ENCODE data around the gene PGAP6. TPM values are rescaled to one million over a fixed set of nuclear protein-coding genes. Genes with fewer than 3 reads are reported as not detected.

PGAP6 gene
- total and polyA plus RNA-seq, 4 donors = 38.0 to 100.0 (median 68.1) TPM

DNA sequence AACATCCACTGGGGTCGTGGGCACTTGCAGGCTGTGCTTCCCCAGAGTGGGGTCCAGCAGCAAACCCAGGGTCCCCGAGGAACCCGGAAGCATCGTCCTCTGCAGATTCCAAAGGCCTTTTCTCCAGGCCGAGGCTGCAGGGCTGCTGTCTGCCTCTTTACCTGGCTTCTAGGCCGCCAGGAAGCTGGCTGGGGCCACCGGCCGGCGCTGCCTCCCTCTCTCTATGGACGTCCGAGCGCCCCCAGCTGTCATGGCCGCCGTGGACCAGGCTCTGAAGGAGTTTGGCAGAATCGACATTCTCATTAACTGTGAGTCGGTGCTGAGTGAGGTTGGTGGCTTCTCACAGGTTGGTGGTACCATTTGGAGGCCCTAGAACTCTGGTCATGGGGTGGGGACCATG lies 25.5 kb upstream of the PGAP6 start:
- Histone ChIP-seq H3K4me1 (ENCODE audit: control insufficient read depth in 5 of 5, insufficient read depth in 5 of 5, low read length in 5 of 5) (no peaks in the 10 kb centered on the region), H3K9me3 (ENCODE audit: control insufficient read depth in 4 of 4, insufficient read depth in 3 of 4, low read length in 3 of 4) (no peaks in the 10 kb centered on the region), H3K36me3 (ENCODE audit: control insufficient read depth in 4 of 4, insufficient read depth in 4 of 4, low read length in 4 of 4) (peaks cover 0 to 21% (median 0%) of the 10 kb centered on the region in 4 donors), H3K9ac (ENCODE audit: insufficient read depth in 1 of 2, low read length in 2 of 2) (no peak overlapping the region), H3K27me3 (ENCODE audit: control insufficient read depth in 3 of 3, insufficient read depth in 3 of 3, low read length in 2 of 3) (no peaks in the 10 kb centered on the region), H3K27ac (ENCODE audit: low read depth in 1 of 2, low read length in 1 of 2) (no peak overlapping the region), H3K4me3 (no peak overlapping the region)
- ATAC-seq (ENCODE audit: insufficient read depth, low FRiP score) = no peak
- 90 to 96% methylated on average over 16 of the region's 16 CpGs for WGBS, 2 donors
- TF ChIP-seq, protein P1, sequence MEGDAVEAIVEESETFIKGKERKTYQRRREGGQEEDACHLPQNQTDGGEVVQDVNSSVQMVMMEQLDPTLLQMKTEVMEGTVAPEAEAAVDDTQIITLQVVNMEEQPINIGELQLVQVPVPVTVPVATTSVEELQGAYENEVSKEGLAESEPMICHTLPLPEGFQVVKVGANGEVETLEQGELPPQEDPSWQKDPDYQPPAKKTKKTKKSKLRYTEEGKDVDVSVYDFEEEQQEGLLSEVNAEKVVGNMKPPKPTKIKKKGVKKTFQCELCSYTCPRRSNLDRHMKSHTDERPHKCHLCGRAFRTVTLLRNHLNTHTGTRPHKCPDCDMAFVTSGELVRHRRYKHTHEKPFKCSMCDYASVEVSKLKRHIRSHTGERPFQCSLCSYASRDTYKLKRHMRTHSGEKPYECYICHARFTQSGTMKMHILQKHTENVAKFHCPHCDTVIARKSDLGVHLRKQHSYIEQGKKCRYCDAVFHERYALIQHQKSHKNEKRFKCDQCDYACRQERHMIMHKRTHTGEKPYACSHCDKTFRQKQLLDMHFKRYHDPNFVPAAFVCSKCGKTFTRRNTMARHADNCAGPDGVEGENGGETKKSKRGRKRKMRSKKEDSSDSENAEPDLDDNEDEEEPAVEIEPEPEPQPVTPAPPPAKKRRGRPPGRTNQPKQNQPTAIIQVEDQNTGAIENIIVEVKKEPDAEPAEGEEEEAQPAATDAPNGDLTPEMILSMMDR (IDR thresholded peaks at IDR 0.05; ENCODE audit: control extremely low read depth, extremely low read depth) = no peak
- no peak for DNase-seq

DNA sequence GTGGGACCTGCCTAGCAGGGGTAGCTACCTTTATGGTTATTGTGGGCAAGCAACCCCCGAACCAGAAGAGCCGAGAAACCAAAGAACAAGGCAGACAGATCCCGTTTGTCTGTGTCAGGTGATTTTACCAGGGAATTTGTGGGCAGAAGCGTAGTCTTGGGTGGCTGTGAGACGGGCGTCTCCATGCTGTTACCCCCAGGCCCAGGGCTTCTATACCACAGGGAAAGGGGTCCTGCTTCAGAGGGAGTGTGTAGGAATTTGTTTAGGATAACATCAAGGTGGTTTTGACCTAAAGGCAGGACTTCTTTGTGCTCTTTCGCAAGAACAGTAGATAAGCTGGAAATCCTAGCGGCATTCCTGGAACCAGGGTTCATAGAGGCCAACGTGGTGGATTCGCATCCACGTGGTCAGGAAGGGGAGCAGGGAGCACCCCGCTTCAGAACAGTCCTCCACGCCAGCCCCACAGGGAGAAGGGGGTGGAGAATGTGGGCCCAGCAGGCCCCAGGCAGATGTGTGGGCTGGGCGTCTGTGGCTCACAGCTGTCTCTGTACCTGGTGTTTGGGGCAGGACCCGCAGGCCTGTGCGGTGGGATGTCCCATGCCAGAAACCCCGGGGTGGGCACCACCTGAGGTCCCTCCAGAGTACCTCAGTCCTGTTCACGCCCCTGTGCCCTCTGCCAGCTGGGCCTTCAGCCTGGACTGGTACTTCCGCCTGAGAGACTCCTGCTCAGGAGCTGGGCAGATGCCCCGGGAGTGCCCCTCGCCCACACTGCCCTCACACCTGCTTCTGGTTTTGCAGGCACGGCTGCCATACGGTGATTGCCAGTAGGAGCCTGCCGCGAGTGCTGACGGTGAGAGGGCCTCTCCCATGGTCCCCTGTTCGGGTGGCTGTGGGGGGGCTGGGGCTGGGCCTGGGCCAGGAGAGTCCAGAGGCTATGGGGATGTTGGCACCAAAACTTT lies 24.0 kb upstream of the PGAP6 start:
- Histone ChIP-seq H3K27me3 (ENCODE audit: control insufficient read depth in 3 of 3, insufficient read depth in 3 of 3, low read length in 2 of 3) (no peaks in the 10 kb centered on the region), H3K27ac (ENCODE audit: low read depth in 1 of 2, low read length in 1 of 2) (no peak overlapping the region)

DNA sequence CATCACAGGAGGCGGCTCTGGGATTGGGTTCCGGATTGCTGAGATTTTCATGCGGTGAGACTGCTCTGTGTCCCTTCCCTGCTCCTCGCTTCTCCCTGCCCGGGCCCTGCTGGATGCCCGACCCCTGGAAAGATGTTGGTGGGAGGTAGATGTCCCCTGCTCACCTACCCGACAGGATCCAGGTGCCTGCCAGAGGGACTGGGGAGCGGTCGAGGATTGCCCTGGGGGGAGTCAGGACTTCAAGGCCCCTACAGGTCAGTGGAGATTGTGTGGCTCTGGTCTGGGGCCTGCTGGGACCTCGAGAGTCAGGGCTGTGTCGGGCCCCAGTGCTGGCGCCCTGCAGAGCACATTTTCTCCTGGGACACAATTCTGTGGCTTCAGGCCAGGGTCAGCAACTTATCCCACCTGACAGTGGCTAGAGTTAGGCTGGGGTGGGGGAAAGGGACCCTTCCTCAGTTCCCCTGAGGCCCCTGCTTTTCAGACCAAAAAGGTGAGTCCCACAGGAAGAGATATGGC lies 23.3 kb upstream of the PGAP6 start:
- ATAC-seq (ENCODE audit: insufficient read depth, low FRiP score) (no peak), DNase-seq (no peak)
- Histone ChIP-seq H3K36me3 (ENCODE audit: control insufficient read depth in 4 of 4, insufficient read depth in 4 of 4, low read length in 4 of 4) (peaks cover 0 to 6% (median 3%) of the 10 kb centered on the region in 4 donors), H3K27me3 (ENCODE audit: control insufficient read depth in 3 of 3, insufficient read depth in 3 of 3, low read length in 2 of 3) (no peaks in the 10 kb centered on the region), H3K4me3 (no peak overlapping the region), H3K9ac (ENCODE audit: insufficient read depth in 1 of 2, low read length in 2 of 2) (no peak overlapping the region), H3K27ac (ENCODE audit: low read depth in 1 of 2, low read length in 1 of 2) (no peak overlapping the region), H3K4me1 (ENCODE audit: control insufficient read depth in 5 of 5, insufficient read depth in 5 of 5, low read length in 5 of 5) (peaks cover 0 to 4% (median 0%) of the 10 kb centered on the region in 5 donors), H3K9me3 (ENCODE audit: control insufficient read depth in 4 of 4, insufficient read depth in 3 of 4, low read length in 3 of 4) (no peaks in the 10 kb centered on the region)
- 95 to 96% methylated on average over 12 of the region's 12 CpGs for WGBS, 2 donors
- TF ChIP-seq, protein P1 (IDR thresholded peaks at IDR 0.05; ENCODE audit: control extremely low read depth, extremely low read depth) = no peak

More for the DNA sequence above, 24.0 kb upstream of the PGAP6 start:
- TF ChIP-seq, protein P1 (IDR thresholded peaks at IDR 0.05; ENCODE audit: control extremely low read depth, extremely low read depth) = no peak
- Histone ChIP-seq H3K4me3 (no peak overlapping the region), H3K9ac (ENCODE audit: insufficient read depth in 1 of 2, low read length in 2 of 2) (no peak overlapping the region), H3K36me3 (ENCODE audit: control insufficient read depth in 4 of 4, insufficient read depth in 4 of 4, low read length in 4 of 4) (peaks cover 0 to 9% (median 0%) of the 10 kb centered on the region in 4 donors), H3K9me3 (ENCODE audit: control insufficient read depth in 4 of 4, insufficient read depth in 3 of 4, low read length in 3 of 4) (no peaks in the 10 kb centered on the region), H3K4me1 (ENCODE audit: control insufficient read depth in 5 of 5, insufficient read depth in 5 of 5, low read length in 5 of 5) (peaks cover 0 to under 1% (median 0%) of the 10 kb centered on the region in 5 donors)
- WGBS, 2 donors = 90 to 94% methylated on average over 26 to 27 of the region's 27 CpGs
- no peak for DNase-seq
- ATAC-seq (ENCODE audit: insufficient read depth, low FRiP score) = no peak

All from lung (tissue), 12 donors.